ENCODE results near the gene AHSA1. TPM values are rescaled to one million over a fixed set of nuclear protein-coding genes. Genes with fewer than 3 reads are reported as not detected.

The AHSA1 gene
- polyA plus RNA-seq, 1 of the 3 experiments (the other 2 are of a cell fraction), result 366 TPM

DNA sequence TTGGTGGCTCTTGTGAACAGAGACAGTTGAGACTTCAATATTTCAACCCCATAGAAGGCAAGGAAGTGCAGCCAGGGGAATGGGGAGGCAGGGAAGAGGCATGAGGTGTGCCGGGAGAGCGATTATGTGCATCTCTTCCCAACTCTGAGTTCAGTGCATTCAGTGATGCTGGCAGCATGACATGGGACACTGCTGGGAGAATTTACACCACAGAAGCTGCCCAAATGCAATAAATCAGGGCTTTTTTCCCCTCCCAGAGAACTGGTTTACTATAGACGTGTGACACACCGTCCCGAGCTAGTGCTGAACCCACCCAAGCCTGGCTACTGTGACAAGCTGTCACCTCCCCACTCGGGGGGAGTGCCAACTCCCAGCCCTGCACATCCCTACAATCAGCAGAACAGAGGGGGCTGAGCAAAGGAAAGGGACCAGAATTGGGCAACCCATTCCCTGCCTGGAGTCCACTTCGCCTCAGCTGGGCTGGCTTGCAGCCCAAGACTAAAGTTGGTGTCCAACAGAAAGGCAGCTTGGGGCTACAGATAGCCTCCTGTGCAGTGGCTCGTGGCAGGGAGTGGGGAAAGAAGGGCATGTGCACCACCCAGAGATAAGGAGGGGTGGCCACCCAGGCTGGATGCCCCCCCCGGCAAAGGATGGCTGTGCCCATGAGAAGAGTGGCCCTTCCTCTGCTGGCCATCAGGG lies 16.7 kb downstream of the AHSA1 start:
- Histone ChIP-seq H3K36me3 (replicated peaks in 1 of 2; ENCODE audit: control insufficient read depth in 1 of 2, insufficient read depth in 2 of 2, low read length in 1 of 2) (peaks cover 2% of the 10 kb centered on the region in 2 experiments), H3K9me3 (no peaks in the 10 kb centered on the region), H3K4me3 (ENCODE audit: low read depth in 2 of 2, low read length in 1 of 2) (no peak overlapping the region), H3K4me2 (no peak overlapping the region), H3K27me3 (ENCODE audit: insufficient read depth) (no peaks in the 10 kb centered on the region), H2AFZ (ENCODE audit: low read depth) (no peak overlapping the region), H3F3A (replicated peaks; ENCODE audit: insufficient read depth) (no peaks in the 10 kb centered on the region), H4K20me1 (ENCODE audit: insufficient read depth) (no peaks in the 10 kb centered on the region), H3K4me1 (ENCODE audit: control insufficient read depth in 1 of 2, insufficient read depth in 2 of 2, low read depth in 1 of 2, low read length in 1 of 2) (no peaks in the 10 kb centered on the region), H3K27ac (ENCODE audit: low read depth in 2 of 2, low read length in 1 of 2) (no peak overlapping the region), H3K9me2 (no peaks in the 10 kb centered on the region), H3K9ac (no peak overlapping the region), H3K79me2 (ENCODE audit: insufficient read depth) (no peaks in the 10 kb centered on the region)
- TF ChIP-seq FOXM1 (IDR thresholded peaks at IDR 0.05; ENCODE audit: low read depth) (no peak), JUND (IDR thresholded peaks at IDR 0.05) (no peak), ELF1 (IDR thresholded peaks at IDR 0.05) (no peak)
- ChIA-PET CTCF (interaction anchor here (1.0 to 2.7 kb wide), 2 partner anchors 15 to 21 kb away, joined by 3 to 13 read pairs; no protein-coding TSS in a partner anchor), POLR2A (interaction anchor here (0.6 kb wide), 1 partner anchor 58 kb away, joined by 4 read pairs; no protein-coding TSS in a partner anchor)
- no peak for DNase-seq
- 96% methylated on average over 3 of the region's 9 CpGs for WGBS (ENCODE audit: low lambda C conversion rate)

DNA sequence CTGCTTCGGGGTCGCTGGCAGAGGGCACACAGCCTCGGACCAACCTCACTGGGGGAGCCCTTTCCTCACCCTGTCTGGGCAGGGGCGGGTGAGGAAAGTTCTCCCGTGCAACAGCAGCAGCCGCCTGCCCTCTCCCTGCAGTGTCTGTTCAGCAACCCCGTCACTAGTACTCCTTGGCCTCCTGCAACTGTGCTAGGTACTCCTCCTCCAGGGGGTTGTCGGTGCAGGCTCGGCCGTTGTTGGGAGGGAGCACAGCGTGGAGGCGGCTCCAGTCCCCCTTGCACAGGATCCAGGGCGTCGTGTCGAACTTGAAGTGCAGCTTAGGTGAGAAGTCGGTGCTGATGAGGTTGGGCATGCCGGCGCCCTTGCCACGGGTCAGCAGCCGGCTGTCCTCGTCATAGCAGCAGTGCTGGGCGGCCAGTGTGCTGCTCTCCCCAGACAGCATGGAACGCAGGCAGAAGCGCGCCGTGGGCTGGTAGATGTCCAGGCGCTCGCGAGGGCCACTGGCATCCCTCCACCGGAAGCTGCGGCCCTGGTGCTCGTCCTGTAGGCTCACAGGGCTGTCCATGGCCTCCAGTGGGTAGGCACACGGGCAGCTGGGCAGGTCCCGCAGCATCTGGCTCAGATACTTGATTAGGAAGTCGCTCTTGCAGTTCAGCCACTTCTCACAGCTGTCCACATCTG lies 17.7 kb downstream of the AHSA1 start:
- TF ChIP-seq NRF1 (IDR thresholded peaks at IDR 0.05; ENCODE audit: low read depth, low read length) (no peak), TAF1 (IDR thresholded peaks at IDR 0.05; ENCODE audit: borderline replicate concordance, low read depth, low read length) (no peak), GABPA (IDR thresholded peaks at IDR 0.05; ENCODE audit: low read depth) (no peak), FOXM1 (IDR thresholded peaks at IDR 0.05; ENCODE audit: low read depth) (no peak), RXRA (IDR thresholded peaks at IDR 0.05; ENCODE audit: borderline replicate concordance, low read depth) (no peak), POLR2AphosphoS5 (IDR thresholded peaks at IDR 0.05; ENCODE audit: low read depth, low read length) (no peak), JUND (IDR thresholded peaks at IDR 0.05) (no peak), MEF2A (IDR thresholded peaks at IDR 0.05; ENCODE audit: borderline replicate concordance, low read depth) (no peak), TEAD4 (IDR thresholded peaks at IDR 0.05; ENCODE audit: borderline replicate concordance, insufficient read depth) (no peak), RFX5 (IDR thresholded peaks at IDR 0.05; ENCODE audit: low read length) (no peak), EZH2phosphoT487 (IDR thresholded peaks at IDR 0.05; ENCODE audit: borderline replicate concordance, low read depth) (no peak), SMC3 (IDR thresholded peaks at IDR 0.05; ENCODE audit: low read depth, low read length) (no peak), SIN3A (IDR thresholded peaks at IDR 0.05; ENCODE audit: borderline replicate concordance, low read depth, low read length) (no peak), RCOR1 (IDR thresholded peaks at IDR 0.05; ENCODE audit: low read length) (no peak)
- TF ChIP-seq, protein P1, sequence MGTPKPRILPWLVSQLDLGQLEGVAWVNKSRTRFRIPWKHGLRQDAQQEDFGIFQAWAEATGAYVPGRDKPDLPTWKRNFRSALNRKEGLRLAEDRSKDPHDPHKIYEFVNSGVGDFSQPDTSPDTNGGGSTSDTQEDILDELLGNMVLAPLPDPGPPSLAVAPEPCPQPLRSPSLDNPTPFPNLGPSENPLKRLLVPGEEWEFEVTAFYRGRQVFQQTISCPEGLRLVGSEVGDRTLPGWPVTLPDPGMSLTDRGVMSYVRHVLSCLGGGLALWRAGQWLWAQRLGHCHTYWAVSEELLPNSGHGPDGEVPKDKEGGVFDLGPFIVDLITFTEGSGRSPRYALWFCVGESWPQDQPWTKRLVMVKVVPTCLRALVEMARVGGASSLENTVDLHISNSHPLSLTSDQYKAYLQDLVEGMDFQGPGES (IDR thresholded peaks at IDR 0.05; ENCODE audit: low read depth, low read length), result no peak
- TF ChIP-seq, protein P2, sequence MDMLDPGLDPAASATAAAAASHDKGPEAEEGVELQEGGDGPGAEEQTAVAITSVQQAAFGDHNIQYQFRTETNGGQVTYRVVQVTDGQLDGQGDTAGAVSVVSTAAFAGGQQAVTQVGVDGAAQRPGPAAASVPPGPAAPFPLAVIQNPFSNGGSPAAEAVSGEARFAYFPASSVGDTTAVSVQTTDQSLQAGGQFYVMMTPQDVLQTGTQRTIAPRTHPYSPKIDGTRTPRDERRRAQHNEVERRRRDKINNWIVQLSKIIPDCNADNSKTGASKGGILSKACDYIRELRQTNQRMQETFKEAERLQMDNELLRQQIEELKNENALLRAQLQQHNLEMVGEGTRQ (IDR thresholded peaks at IDR 0.05; ENCODE audit: borderline replicate concordance, low read depth, low read length), result no peak
- TF ChIP-seq, protein P3, sequence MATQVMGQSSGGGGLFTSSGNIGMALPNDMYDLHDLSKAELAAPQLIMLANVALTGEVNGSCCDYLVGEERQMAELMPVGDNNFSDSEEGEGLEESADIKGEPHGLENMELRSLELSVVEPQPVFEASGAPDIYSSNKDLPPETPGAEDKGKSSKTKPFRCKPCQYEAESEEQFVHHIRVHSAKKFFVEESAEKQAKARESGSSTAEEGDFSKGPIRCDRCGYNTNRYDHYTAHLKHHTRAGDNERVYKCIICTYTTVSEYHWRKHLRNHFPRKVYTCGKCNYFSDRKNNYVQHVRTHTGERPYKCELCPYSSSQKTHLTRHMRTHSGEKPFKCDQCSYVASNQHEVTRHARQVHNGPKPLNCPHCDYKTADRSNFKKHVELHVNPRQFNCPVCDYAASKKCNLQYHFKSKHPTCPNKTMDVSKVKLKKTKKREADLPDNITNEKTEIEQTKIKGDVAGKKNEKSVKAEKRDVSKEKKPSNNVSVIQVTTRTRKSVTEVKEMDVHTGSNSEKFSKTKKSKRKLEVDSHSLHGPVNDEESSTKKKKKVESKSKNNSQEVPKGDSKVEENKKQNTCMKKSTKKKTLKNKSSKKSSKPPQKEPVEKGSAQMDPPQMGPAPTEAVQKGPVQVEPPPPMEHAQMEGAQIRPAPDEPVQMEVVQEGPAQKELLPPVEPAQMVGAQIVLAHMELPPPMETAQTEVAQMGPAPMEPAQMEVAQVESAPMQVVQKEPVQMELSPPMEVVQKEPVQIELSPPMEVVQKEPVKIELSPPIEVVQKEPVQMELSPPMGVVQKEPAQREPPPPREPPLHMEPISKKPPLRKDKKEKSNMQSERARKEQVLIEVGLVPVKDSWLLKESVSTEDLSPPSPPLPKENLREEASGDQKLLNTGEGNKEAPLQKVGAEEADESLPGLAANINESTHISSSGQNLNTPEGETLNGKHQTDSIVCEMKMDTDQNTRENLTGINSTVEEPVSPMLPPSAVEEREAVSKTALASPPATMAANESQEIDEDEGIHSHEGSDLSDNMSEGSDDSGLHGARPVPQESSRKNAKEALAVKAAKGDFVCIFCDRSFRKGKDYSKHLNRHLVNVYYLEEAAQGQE (IDR thresholded peaks at IDR 0.05; ENCODE audit: low read depth, low read length), result no peak
- ChIA-PET CTCF (interaction anchor here (2.7 kb wide), 1 partner anchor 16 kb away, joined by 13 read pairs; no protein-coding TSS in a partner anchor), POLR2A (no interaction called here)
- no peaks in the 10 kb centered on the region for H3K4me1 ChIP-seq (ENCODE audit: control insufficient read depth in 1 of 2, insufficient read depth in 2 of 2, low read depth in 1 of 2, low read length in 1 of 2)
- H3K27ac ChIP-seq (ENCODE audit: low read depth in 2 of 2, low read length in 1 of 2), result no peak overlapping the region
- WGBS (ENCODE audit: low lambda C conversion rate), result 89% methylated on average over 20 of the region's 35 CpGs
- H3K9ac ChIP-seq, result no peak overlapping the region
- no peaks in the 10 kb centered on the region for H3K79me2 ChIP-seq (ENCODE audit: insufficient read depth)
- no peaks in the 10 kb centered on the region for H3F3A ChIP-seq (replicated peaks; ENCODE audit: insufficient read depth)
- no peak overlapping the region for H3K4me3 ChIP-seq (ENCODE audit: low read depth in 2 of 2, low read length in 1 of 2)
- no peak overlapping the region for H3K4me2 ChIP-seq
- H3K27me3 ChIP-seq (ENCODE audit: insufficient read depth), result no peaks in the 10 kb centered on the region
- no peaks in the 10 kb centered on the region for H3K9me2 ChIP-seq
- no peaks in the 10 kb centered on the region for H3K36me3 ChIP-seq (replicated peaks in 1 of 2; ENCODE audit: control insufficient read depth in 1 of 2, insufficient read depth in 2 of 2, low read length in 1 of 2)
- H2AFZ ChIP-seq (ENCODE audit: low read depth), result no peak overlapping the region
- no peak for DNase-seq
- no peaks in the 10 kb centered on the region for H4K20me1 ChIP-seq (ENCODE audit: insufficient read depth)
- H3K9me3 ChIP-seq, result no peaks in the 10 kb centered on the region

Data from SK-N-SH (cell line).